MCF 10A (cell line): ENCODE data around the gene MRM3. TPM values are rescaled to one million over a fixed set of nuclear protein-coding genes. Genes with fewer than 3 reads are reported as not detected.
"Not testable (repeated sequence)": the region's sequence is repeated elsewhere in the genome, so short reads cannot be mapped to it uniquely, and the experiment has no call there.

Experiments used
- BruUV-seq: library from RNA; stranded (reverse); fragments of 400-500 nt; replicated peaks from 2 replicates; lab custom pipeline; 2021; lab: Mats Ljungman, UMichigan
- CTCF ChIA-PET: fragments of 300-600 bp; sonication (Branson Sonifier 250); formaldehyde crosslinking; extraction: SDS; loops from one replicate; lab custom pipeline; 2021; ENCODE audit warnings: antibody characterized with exemption, inconsistent platforms; lab: Yijun Ruan, JAX
- POLR2A ChIA-PET: fragments of 300-600, 350-650 bp; sonication (Branson Sonifier 250); formaldehyde crosslinking; extraction: SDS; loops from one replicate; lab custom pipeline; 2020; ENCODE audit warnings: antibody characterized with exemption, inconsistent platforms; lab: Yijun Ruan, JAX
- DNase-seq: peaks from one replicate; pipeline ENCODE4 v3.0.0-alpha.2; 2018; ENCODE audit not compliant: unreplicated experiment
- H3K27ac Mint-ChIP-seq: one replicate; pipeline ENCODE4 v1.8.0; 2022; ENCODE audit warnings: mild to moderate bottlenecking, low read depth, mixed read lengths; ENCODE audit not compliant: unreplicated experiment
- H3K27me3 Mint-ChIP-seq: one replicate; pipeline ENCODE4 v1.8.0; 2022; ENCODE audit warnings: mixed read lengths; ENCODE audit not compliant: insufficient read depth, unreplicated experiment
- H3K36me3 Mint-ChIP-seq: one replicate; pipeline ENCODE4 v1.8.0; 2022; ENCODE audit warnings: mild to moderate bottlenecking, moderate library complexity, mixed read lengths; ENCODE audit not compliant: insufficient read depth, unreplicated experiment
- H3K4me1 Mint-ChIP-seq: one replicate; pipeline ENCODE4 v1.8.0; 2022; ENCODE audit warnings: mixed read lengths; ENCODE audit not compliant: insufficient read depth, unreplicated experiment
- H3K4me3 Mint-ChIP-seq: one replicate; pipeline ENCODE4 v1.8.0; 2022; ENCODE audit warnings: mild to moderate bottlenecking, moderate library complexity, mixed read lengths; ENCODE audit not compliant: unreplicated experiment
- H3K9me3 Mint-ChIP-seq: one replicate; pipeline ENCODE4 v1.8.0; 2022; ENCODE audit warnings: mixed read lengths; ENCODE audit not compliant: unreplicated experiment
- CTCF ChIP-seq: fragments of 200-600 bp; IDR thresholded peaks from one replicate; pipeline ENCODE4 v1.8.0; 2022; ENCODE audit warnings: antibody characterized with exemption, mild to moderate bottlenecking; ENCODE audit not compliant: unreplicated experiment
- intact Hi-C: fragments of 100-400 bp; cut with micrococcal nuclease; formaldehyde crosslinking; loops from 2 replicates; pipeline ENCODE4 v1.14.1; 2022
- total RNA-seq: library from RNA; stranded (reverse); gene quantifications from 2 replicates; pipeline ENCODE4 v1.2.3, GENCODE V29; 2022

The MRM3 gene
- total RNA-seq, 1 experiment from 2014 or later, result 25.1 TPM

DNA sequence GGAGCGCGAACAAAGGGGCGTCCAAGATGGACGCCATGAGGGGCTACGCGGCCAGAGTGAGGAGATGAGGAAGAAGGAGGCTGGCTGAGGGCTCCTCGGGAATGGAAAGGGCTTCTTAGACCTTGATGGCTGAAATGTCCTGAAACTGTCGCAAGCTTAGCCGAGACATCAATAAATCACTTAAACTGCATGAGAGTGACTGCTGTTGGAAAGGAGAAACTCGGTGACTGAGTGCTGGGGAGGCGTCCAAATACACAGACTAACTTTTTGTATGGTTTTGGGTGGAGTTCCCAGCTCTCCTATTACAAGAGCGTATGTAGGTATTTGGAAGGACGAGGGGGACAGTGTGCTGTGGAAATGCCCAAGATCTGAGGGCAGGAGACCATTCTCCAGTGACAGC is 28.7 kb upstream of the MRM3 start:
- Mint-ChIP-seq H3K36me3 (peaks cover 17% of the 10 kb centered on the region), H3K27ac (no peak overlapping the region), H3K27me3 (no peaks in the 10 kb centered on the region), H3K9me3 (peaks cover 3% of the 10 kb centered on the region), H3K4me3 (no peak overlapping the region), H3K4me1 (peaks cover 16% of the 10 kb centered on the region)
- ChIA-PET POLR2A (interaction anchor here (1.0 to 2.3 kb wide), 5 partner anchors 18 to 38 kb away, joined by 5 to 8 read pairs (median 7); partner anchors contain the start of genes GLOD4 and MRM3), CTCF (interaction anchor here (0.8 to 1.4 kb wide), 3 partner anchors 11 to 22 kb away, joined by 5 to 6 read pairs (median 5); no protein-coding TSS in a partner anchor)
- intact Hi-C loops, result loop anchor here (5.0 kb wide), 2 partner anchors 36 to 341 kb away; a partner anchor contains a TSS
- DNase-seq, result no peak
- BruUV-seq, result no TSS peak
- no peak for TF ChIP-seq CTCF

GRCh38 chr17:755319-755961 is 26.7 kb upstream of the MRM3 start:
- peaks cover 32% of the 10 kb centered on the region for H3K36me3 Mint-ChIP-seq
- BruUV-seq, H3K4me3 Mint-ChIP-seq, intact Hi-C loops, H3K4me1 Mint-ChIP-seq, DNase-seq, H3K9me3 Mint-ChIP-seq, H3K27me3 Mint-ChIP-seq, H3K27ac Mint-ChIP-seq: not testable (repeated sequence)
- ChIA-PET POLR2A (interaction anchor here (0.8 to 2.7 kb wide), 6 partner anchors 22 to 41 kb away, joined by 3 to 11 read pairs (median 4); partner anchors contain the start of genes GLOD4, MRM3 and VPS53), CTCF (interaction anchor here (0.6 kb wide), 2 partner anchors 20 to 225 kb away, joined by 3 to 6 read pairs; no protein-coding TSS in a partner anchor)

DNA sequence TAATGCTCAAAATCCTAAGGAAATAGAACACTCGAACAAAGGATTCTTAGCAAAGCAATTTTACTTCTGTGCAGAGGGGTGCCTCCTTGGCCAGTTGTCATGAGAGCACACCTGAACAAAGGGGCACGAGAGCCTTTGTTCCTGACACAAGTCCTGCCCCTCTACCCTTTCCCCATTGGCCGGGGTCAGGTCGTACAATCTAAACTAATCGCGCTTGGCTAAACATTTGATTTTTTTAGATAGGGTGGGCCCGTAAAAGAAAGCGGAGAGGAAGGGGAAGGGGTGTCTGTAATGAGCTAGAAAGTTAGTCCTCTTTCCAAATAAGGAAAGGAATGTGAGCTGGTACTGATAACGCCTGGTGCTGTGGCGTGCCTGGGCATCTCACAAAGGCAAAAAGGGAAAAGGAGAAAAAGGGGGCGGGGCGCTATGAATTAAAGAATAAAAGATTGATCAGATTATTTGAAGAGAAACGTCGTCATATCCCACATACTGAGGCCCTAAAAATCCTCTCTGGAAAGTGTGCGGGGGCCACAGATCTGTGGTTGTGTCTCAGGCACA is 26.1 kb upstream of the MRM3 start:
- CTCF ChIA-PET, H3K27me3 Mint-ChIP-seq, DNase-seq, H3K4me1 Mint-ChIP-seq, H3K27ac Mint-ChIP-seq, BruUV-seq, H3K4me3 Mint-ChIP-seq, intact Hi-C loops, H3K9me3 Mint-ChIP-seq: not testable (repeated sequence)
- POLR2A ChIA-PET, result interaction anchor here (1.2 to 2.7 kb wide), 2 partner anchors 26 kb away, joined by 3 to 11 read pairs; partner anchors contain the start of genes GLOD4 and MRM3
- peaks cover 35% of the 10 kb centered on the region for H3K36me3 Mint-ChIP-seq

DNA sequence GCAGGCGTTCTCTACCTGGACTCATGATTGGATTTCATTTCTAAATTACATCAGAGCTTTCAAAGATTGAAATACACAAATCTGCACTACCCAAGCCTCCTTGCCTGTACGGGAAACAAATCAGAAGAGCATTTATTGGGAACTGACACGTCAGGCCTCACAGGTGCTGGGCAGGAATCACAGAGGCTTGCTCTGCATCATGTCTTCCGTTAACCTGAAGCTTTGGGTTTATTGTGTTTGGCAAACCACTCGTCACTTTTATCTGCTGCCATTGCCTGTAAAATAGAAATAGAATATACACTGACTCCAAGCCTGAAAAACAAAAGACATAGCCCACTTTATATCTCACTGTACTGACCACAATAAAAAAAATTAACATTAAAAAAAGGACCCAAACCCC is 22.2 kb upstream of the MRM3 start:
- intact Hi-C loops, result no loop called here
- H3K4me1 Mint-ChIP-seq, result no peaks in the 10 kb centered on the region
- no peaks in the 10 kb centered on the region for H3K27me3 Mint-ChIP-seq
- ChIA-PET POLR2A (interaction anchor here (0.6 to 1.6 kb wide), 3 partner anchors 22 to 153 kb away, joined by 3 to 9 read pairs (median 3); partner anchors contain the start of genes GLOD4 and MRM3), CTCF (no interaction called here)
- H3K9me3 Mint-ChIP-seq, result no peaks in the 10 kb centered on the region
- BruUV-seq, result no TSS peak
- H3K4me3 Mint-ChIP-seq, result no peak overlapping the region
- H3K36me3 Mint-ChIP-seq, result peaks cover 69% of the 10 kb centered on the region
- no peak for DNase-seq
- no peak for TF ChIP-seq CTCF
- no peak overlapping the region for H3K27ac Mint-ChIP-seq

GRCh38 chr17:760371-760770 is 21.8 kb upstream of the MRM3 start:
- H3K9me3 Mint-ChIP-seq, result no peaks in the 10 kb centered on the region
- ChIA-PET CTCF (no interaction called here), POLR2A (no interaction called here)
- H3K4me1 Mint-ChIP-seq, result no peaks in the 10 kb centered on the region
- BruUV-seq, result no TSS peak
- intact Hi-C loops, result no loop called here
- no peak overlapping the region for H3K4me3 Mint-ChIP-seq
- no peak for DNase-seq
- no peak for TF ChIP-seq CTCF
- H3K27ac Mint-ChIP-seq, result no peak overlapping the region
- H3K36me3 Mint-ChIP-seq, result peaks cover 73% of the 10 kb centered on the region
- H3K27me3 Mint-ChIP-seq, result no peaks in the 10 kb centered on the region
